Measurements from ENCODE around the gene ZC3H6. TPM values are rescaled to one million over a fixed set of nuclear protein-coding genes. Genes with fewer than 3 reads are reported as not detected.

ZC3H6 gene
- total RNA-seq, 1 donor from 2014 or later = 21.7 TPM

GRCh38 chr2:112318515-112318914, 43.1 kb downstream of the ZC3H6 start:
- no peaks in the 10 kb centered on the region for H3K27me3 Mint-ChIP-seq (ENCODE audit: insufficient read depth, low read depth)
- Histone ChIP-seq H3K4me2 (no peak overlapping the region), H4K20me1 (ENCODE audit: low read depth) (no peaks in the 10 kb centered on the region), H3K9me3 (ENCODE audit: low read depth) (no peaks in the 10 kb centered on the region), H3K9ac (no peak overlapping the region), H3K27me3 (no peaks in the 10 kb centered on the region), H3K4me3 (no peak overlapping the region), H3K79me2 (ENCODE audit: low read depth) (no peaks in the 10 kb centered on the region), H2AFZ (replicated peaks) (no peak overlapping the region), H3K4me1 (no peaks in the 10 kb centered on the region), H3F3A (ENCODE audit: low read depth) (no peaks in the 10 kb centered on the region), H3K27ac (no peak overlapping the region), H3K36me3 (peaks cover 5% of the 10 kb centered on the region)
- no peak overlapping the region for H3K4me3 Mint-ChIP-seq
- H3K4me1 Mint-ChIP-seq = no peaks in the 10 kb centered on the region
- peaks cover 7% of the 10 kb centered on the region for H3K36me3 Mint-ChIP-seq
- H3K9me3 Mint-ChIP-seq = no peaks in the 10 kb centered on the region
- TF ChIP-seq, protein P1, sequence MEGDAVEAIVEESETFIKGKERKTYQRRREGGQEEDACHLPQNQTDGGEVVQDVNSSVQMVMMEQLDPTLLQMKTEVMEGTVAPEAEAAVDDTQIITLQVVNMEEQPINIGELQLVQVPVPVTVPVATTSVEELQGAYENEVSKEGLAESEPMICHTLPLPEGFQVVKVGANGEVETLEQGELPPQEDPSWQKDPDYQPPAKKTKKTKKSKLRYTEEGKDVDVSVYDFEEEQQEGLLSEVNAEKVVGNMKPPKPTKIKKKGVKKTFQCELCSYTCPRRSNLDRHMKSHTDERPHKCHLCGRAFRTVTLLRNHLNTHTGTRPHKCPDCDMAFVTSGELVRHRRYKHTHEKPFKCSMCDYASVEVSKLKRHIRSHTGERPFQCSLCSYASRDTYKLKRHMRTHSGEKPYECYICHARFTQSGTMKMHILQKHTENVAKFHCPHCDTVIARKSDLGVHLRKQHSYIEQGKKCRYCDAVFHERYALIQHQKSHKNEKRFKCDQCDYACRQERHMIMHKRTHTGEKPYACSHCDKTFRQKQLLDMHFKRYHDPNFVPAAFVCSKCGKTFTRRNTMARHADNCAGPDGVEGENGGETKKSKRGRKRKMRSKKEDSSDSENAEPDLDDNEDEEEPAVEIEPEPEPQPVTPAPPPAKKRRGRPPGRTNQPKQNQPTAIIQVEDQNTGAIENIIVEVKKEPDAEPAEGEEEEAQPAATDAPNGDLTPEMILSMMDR (IDR thresholded peaks at IDR 0.05) = no peak
- TF ChIP-seq EZH2phosphoT487 (IDR thresholded peaks at IDR 0.05) (no peak), EZH2 (IDR thresholded peaks at IDR 0.05) (no peak)
- H3K27ac Mint-ChIP-seq = no peak overlapping the region
- DNase-seq (ENCODE audit: low spot score) = no peak

DNA sequence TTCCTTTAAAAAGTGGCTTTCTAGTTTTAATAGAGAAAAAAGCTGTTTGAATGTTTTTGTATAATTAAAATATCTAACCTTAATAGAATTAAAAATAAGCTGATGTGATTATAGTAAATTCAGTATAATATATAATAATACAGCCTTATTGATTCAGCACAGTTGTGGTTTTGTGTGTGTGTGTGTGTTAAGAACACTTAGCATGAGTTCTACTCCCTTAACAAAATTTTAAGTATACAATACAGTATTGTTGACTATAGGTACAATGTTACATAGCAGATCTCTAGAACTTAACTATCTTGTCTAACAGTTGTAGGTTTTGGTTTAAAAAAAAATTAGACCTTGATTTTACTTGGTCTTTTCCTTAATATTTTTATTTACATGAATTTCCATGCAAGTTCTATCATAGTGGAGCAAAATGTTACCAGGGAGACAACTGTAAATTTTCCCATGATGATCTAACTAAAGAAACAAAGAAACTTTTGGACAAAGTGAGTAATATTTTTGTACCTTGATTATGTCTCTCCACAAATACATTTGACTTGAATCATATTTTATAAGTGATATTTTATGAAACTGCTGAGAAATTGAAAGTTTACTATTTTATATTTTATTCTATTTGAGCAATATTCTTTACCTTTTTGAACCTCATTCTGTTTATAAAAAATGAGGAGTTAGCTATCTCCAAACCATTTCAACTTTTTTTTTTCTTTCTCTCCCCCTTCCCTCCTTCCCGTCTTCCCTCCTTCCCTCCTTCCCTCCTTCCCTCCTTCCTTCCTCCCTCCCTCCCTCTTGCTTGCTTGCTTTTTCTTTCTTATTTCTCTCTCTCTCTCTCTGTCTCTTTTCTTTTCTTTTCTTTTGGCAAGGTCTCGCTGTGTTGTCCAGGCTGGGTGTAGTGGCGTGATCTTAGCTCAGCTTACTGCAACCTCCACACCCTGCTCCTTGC, 46.3 kb downstream of the ZC3H6 start:
- Histone ChIP-seq H3K27ac (no peak overlapping the region), H3K36me3 (peaks cover 5% of the 10 kb centered on the region), H2AFZ (replicated peaks) (no peak overlapping the region), H3K4me1 (no peaks in the 10 kb centered on the region), H3F3A (ENCODE audit: low read depth) (no peaks in the 10 kb centered on the region), H3K27me3 (no peaks in the 10 kb centered on the region), H3K4me2 (no peak overlapping the region), H4K20me1 (ENCODE audit: low read depth) (no peaks in the 10 kb centered on the region), H3K4me3 (no peak overlapping the region), H3K9ac (no peak overlapping the region), H3K79me2 (ENCODE audit: low read depth) (no peaks in the 10 kb centered on the region), H3K9me3 (ENCODE audit: low read depth) (no peaks in the 10 kb centered on the region)
- no peak for DNase-seq (ENCODE audit: low spot score)
- Mint-ChIP-seq H3K4me3 (no peak overlapping the region), H3K9me3 (no peaks in the 10 kb centered on the region), H3K27ac (no peak overlapping the region), H3K4me1 (no peaks in the 10 kb centered on the region), H3K36me3 (peaks cover 12% of the 10 kb centered on the region), H3K27me3 (ENCODE audit: insufficient read depth, low read depth) (no peaks in the 10 kb centered on the region)
- TF ChIP-seq EZH2phosphoT487 (IDR thresholded peaks at IDR 0.05) = no peak
- TF ChIP-seq EZH2 (IDR thresholded peaks at IDR 0.05) = no peak
- TF ChIP-seq, protein P1 (IDR thresholded peaks at IDR 0.05) = no peak

- H3K27ac ChIP-seq = no peak overlapping the region
- H3F3A ChIP-seq (ENCODE audit: low read depth) = no peaks in the 10 kb centered on the region
- H3K36me3 ChIP-seq = peaks cover 3% of the 10 kb centered on the region
- peaks cover 23% of the 10 kb centered on the region for H3K36me3 Mint-ChIP-seq
- H3K79me2 ChIP-seq (ENCODE audit: low read depth) = no peaks in the 10 kb centered on the region
- no peak overlapping the region for H3K4me3 Mint-ChIP-seq
- no peaks in the 10 kb centered on the region for H3K4me1 ChIP-seq
- no peak for DNase-seq (ENCODE audit: low spot score)
- no peak overlapping the region for H3K4me2 ChIP-seq
- H3K4me1 Mint-ChIP-seq = no peaks in the 10 kb centered on the region
- H4K20me1 ChIP-seq (ENCODE audit: low read depth) = no peaks in the 10 kb centered on the region
- H3K4me3 ChIP-seq = no peak overlapping the region
- H3K27me3 ChIP-seq = no peaks in the 10 kb centered on the region
- no peaks in the 10 kb centered on the region for H3K9me3 ChIP-seq (ENCODE audit: low read depth)
- TF ChIP-seq, protein P1 (IDR thresholded peaks at IDR 0.05) = no peak
- TF ChIP-seq EZH2 (IDR thresholded peaks at IDR 0.05) (no peak), EZH2phosphoT487 (IDR thresholded peaks at IDR 0.05) (no peak)
- H2AFZ ChIP-seq (replicated peaks) = no peak overlapping the region
- no peak overlapping the region for H3K27ac Mint-ChIP-seq
- peaks cover 3% of the 10 kb centered on the region for H3K9me3 Mint-ChIP-seq
- H3K9ac ChIP-seq = no peak overlapping the region
- H3K27me3 Mint-ChIP-seq (ENCODE audit: insufficient read depth, low read depth) = no peaks in the 10 kb centered on the region
Measured at GRCh38 chr2:112322919-112323318, 47.5 kb downstream of the ZC3H6 start.
